NCI-H345 treated with DMSO at 0.1 percent for 48 hours (cell line): ENCODE results near the gene MACROD2.

ENCODE experiments used
- DNase-seq: peaks from one replicate; lab custom pipeline; 2025; ENCODE audit not compliant: unreplicated experiment; lab: John Stamatoyannopoulos, UW

Gene MACROD2

GRCh38 chr20:15674253-15675060 lies 1679.1 kb downstream of the MACROD2 start:
- DNase-seq = no peak

GRCh38 chr20:15675061-15675514 lies 1679.8 kb downstream of the MACROD2 start:
- DNase-seq = no peak

GRCh38 chr20:15675813-15676484 lies 1680.6 kb downstream of the MACROD2 start:
- no peak for DNase-seq

GRCh38 chr20:15676815-15677214 lies 1681.5 kb downstream of the MACROD2 start:
- DNase-seq = no peak

- DNase-seq = no peak
These were observed 1687.4 kb downstream of the MACROD2 start for GRCh38 chr20:15682690-15683089.

GRCh38 chr20:15692570-15692969 lies 1697.3 kb downstream of the MACROD2 start:
- no peak for DNase-seq

- DNase-seq = no peak
These were observed 1704.3 kb downstream of the MACROD2 start for GRCh38 chr20:15699431-15700146.

GRCh38 chr20:15700147-15700765 lies 1704.9 kb downstream of the MACROD2 start:
- no peak for DNase-seq

- DNase-seq = no peak
These were observed 1706.8 kb downstream of the MACROD2 start for GRCh38 chr20:15702161-15702560.

GRCh38 chr20:15703171-15703911 lies 1708.0 kb downstream of the MACROD2 start:
- no peak for DNase-seq

- DNase-seq = no peak
These were observed 1710.7 kb downstream of the MACROD2 start for GRCh38 chr20:15705975-15706374.

GRCh38 chr20:15706719-15707118 lies 1711.4 kb downstream of the MACROD2 start:
- DNase-seq = no peak

GRCh38 chr20:15708984-15709598 lies 1713.8 kb downstream of the MACROD2 start:
- no peak for DNase-seq

- no peak for DNase-seq
These were observed 1715.3 kb downstream of the MACROD2 start for GRCh38 chr20:15710636-15711035.

- no peak for DNase-seq
These were observed 1715.9 kb downstream of the MACROD2 start for GRCh38 chr20:15711177-15711576.

- no peak for DNase-seq
These were observed 1720.9 kb downstream of the MACROD2 start for GRCh38 chr20:15716256-15716655.

GRCh38 chr20:15726416-15726815 lies 1731.1 kb downstream of the MACROD2 start:
- DNase-seq = no peak

- no peak for DNase-seq
These were observed 1738.7 kb downstream of the MACROD2 start for GRCh38 chr20:15734052-15734451.

- DNase-seq = no peak
These were observed 1743.7 kb downstream of the MACROD2 start for GRCh38 chr20:15739035-15739434.
